Colonic mucosa (tissue), 4 donors: Measurements from ENCODE around the gene REEP2. TPM values are rescaled to one million over a fixed set of nuclear protein-coding genes. Genes with fewer than 3 reads are reported as not detected.

Source experiments
- DNase-seq: peaks from one replicate; pipeline ENCODE4 v3.0.0-alpha.2; 2020
- H3K27ac ChIP-seq: fragments of 200-600 bp; one replicate; pipeline ENCODE4 v1.8.0; 2021
- H3K27me3 ChIP-seq: fragments of 200-600 bp; one replicate; pipeline ENCODE4 v1.8.0; 2021
- H3K36me3 ChIP-seq: fragments of 200-600 bp; one replicate; pipeline ENCODE4 v1.8.0; 2021
- H3K4me1 ChIP-seq: fragments of 200-600 bp; one replicate; pipeline ENCODE4 v1.8.0; 2021; ENCODE audit warnings: mild to moderate bottlenecking
- H3K4me3 ChIP-seq: fragments of 200-600 bp; one replicate; pipeline ENCODE4 v1.8.0; 2021
- H3K9ac ChIP-seq, 2 donors: one replicate each; pipeline ENCODE4 v1.7.0; 2013; ENCODE audit warnings: control low read depth in 2 of 2, low read depth in 2 of 2, low read length in 2 of 2
- H3K9me3 ChIP-seq: fragments of 200-600 bp; one replicate; pipeline ENCODE4 v1.8.0; 2021
- CTCF ChIP-seq: fragments of 200-600 bp; IDR thresholded peaks from one replicate; pipeline ENCODE4 v1.8.0; 2022; ENCODE audit warnings: antibody characterized with exemption, mild to moderate bottlenecking
- intact Hi-C: fragments of 100-400 bp; cut with DNase I; formaldehyde crosslinking; loops from one replicate; pipeline ENCODE4 v1.14.1; 2022
- total RNA-seq, 2 donors: library from RNA; stranded (reverse); fragmentation: NEBNext Ultra II Directional in 1 of 2; extraction: Animal tissue kit (Norgen Biotek cat#: 25700) in 1 of 2; gene quantifications; one replicate each; pipeline ENCODE4 v1.2.1, GENCODE V29; 2021
- donor health status: healthy.
- donor health status: DM: no; HTN: no; CAD: no.
- donor health status: DM: no; HTN: no; CAD: no.

Gene REEP2
- total RNA-seq, 2 donors from 2014 or later = 0.42 to 3.2 TPM

GRCh38 chr5:138466125-138466899 is 27.5 kb downstream of the REEP2 start:
- Histone ChIP-seq H3K9ac (peak overlapping the region; percentile 52 to 86), H3K9me3 (no peaks in the 10 kb centered on the region), H3K4me3 (peak overlapping the region; percentile 81), H3K36me3 (no peaks in the 10 kb centered on the region), H3K27me3 (no peaks in the 10 kb centered on the region), H3K27ac (no peak overlapping the region), H3K4me1 (peaks cover 3% of the 10 kb centered on the region)
- intact Hi-C loops = loop anchor here (5.0 kb wide), 1 partner anchor 36 kb away; no protein-coding TSS in a partner anchor
- no peak for TF ChIP-seq CTCF
- peak; percentile 38 for DNase-seq

DNA sequence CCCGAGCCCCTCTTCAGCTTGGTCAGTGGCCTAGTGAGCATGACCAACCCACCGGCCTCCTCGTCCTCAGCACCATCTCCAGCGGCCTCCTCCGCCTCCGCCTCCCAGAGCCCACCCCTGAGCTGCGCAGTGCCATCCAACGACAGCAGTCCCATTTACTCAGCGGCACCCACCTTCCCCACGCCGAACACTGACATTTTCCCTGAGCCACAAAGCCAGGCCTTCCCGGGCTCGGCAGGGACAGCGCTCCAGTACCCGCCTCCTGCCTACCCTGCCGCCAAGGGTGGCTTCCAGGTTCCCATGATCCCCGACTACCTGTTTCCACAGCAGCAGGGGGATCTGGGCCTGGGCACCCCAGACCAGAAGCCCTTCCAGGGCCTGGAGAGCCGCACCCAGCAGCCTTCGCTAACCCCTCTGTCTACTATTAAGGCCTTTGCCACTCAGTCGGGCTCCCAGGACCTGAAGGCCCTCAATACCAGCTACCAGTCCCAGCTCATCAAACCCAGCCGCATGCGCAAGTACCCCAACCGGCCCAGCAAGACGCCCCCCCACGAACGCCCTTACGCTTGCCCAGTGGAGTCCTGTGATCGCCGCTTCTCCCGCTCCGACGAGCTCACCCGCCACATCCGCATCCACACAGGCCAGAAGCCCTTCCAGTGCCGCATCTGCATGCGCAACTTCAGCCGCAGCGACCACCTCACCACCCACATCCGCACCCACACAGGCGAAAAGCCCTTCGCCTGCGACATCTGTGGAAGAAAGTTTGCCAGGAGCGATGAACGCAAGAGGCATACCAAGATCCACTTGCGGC is 28.2 kb downstream of the REEP2 start:
- TF ChIP-seq CTCF = no peak
- peaks cover 3% of the 10 kb centered on the region for H3K4me1 ChIP-seq
- H3K27ac ChIP-seq = no peak overlapping the region
- no peaks in the 10 kb centered on the region for H3K27me3 ChIP-seq
- peak overlapping the region; percentile 81 for H3K4me3 ChIP-seq
- H3K9me3 ChIP-seq = no peaks in the 10 kb centered on the region
- DNase-seq = no peak
- peak overlapping the region in 1 of 2 donors; percentile 39 for H3K9ac ChIP-seq
- intact Hi-C loops = loop anchor here (5.0 kb wide), 1 partner anchor 35 kb away; no protein-coding TSS in a partner anchor
- H3K36me3 ChIP-seq = no peaks in the 10 kb centered on the region

DNA sequence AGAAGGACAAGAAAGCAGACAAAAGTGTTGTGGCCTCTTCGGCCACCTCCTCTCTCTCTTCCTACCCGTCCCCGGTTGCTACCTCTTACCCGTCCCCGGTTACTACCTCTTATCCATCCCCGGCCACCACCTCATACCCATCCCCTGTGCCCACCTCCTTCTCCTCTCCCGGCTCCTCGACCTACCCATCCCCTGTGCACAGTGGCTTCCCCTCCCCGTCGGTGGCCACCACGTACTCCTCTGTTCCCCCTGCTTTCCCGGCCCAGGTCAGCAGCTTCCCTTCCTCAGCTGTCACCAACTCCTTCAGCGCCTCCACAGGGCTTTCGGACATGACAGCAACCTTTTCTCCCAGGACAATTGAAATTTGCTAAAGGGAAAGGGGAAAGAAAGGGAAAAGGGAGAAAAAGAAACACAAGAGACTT is 28.9 kb downstream of the REEP2 start:
- H3K9ac ChIP-seq = peak overlapping the region in 1 of 2 donors; percentile 39
- H3K36me3 ChIP-seq = no peaks in the 10 kb centered on the region
- no peak overlapping the region for H3K27ac ChIP-seq
- H3K4me3 ChIP-seq = peak overlapping the region; percentile 81
- H3K4me1 ChIP-seq = peaks cover 3% of the 10 kb centered on the region
- DNase-seq = no peak
- H3K9me3 ChIP-seq = no peaks in the 10 kb centered on the region
- no peak for TF ChIP-seq CTCF
- intact Hi-C loops = loop anchor here (5.0 kb wide), 1 partner anchor 35 kb away; no protein-coding TSS in a partner anchor
- H3K27me3 ChIP-seq = no peaks in the 10 kb centered on the region

GRCh38 chr5:138468133-138468965 is 29.5 kb downstream of the REEP2 start:
- Histone ChIP-seq H3K27ac (no peak overlapping the region), H3K36me3 (no peaks in the 10 kb centered on the region), H3K27me3 (no peaks in the 10 kb centered on the region), H3K9ac (no peak overlapping the region), H3K4me1 (peaks cover 2% of the 10 kb centered on the region), H3K9me3 (no peaks in the 10 kb centered on the region), H3K4me3 (no peak overlapping the region)
- no peak for TF ChIP-seq CTCF
- intact Hi-C loops = loop anchor here (5.0 kb wide), 1 partner anchor 34 kb away; no protein-coding TSS in a partner anchor
- DNase-seq = no peak
